A673 (cell line): ENCODE results near the gene MTERF1. TPM values are rescaled to one million over a fixed set of nuclear protein-coding genes. Genes with fewer than 3 reads are reported as not detected.

Experiments
- BruUV-seq: library from RNA; stranded (reverse); fragments of 400-500 nt; replicated peaks from 2 replicates; lab custom pipeline; 2021; lab: Mats Ljungman, UMichigan
- CTCF ChIA-PET: fragments of 300-600 bp; sonication (Branson Sonifier 250); formaldehyde crosslinking; loops from one replicate; lab custom pipeline; 2022; ENCODE audit warnings: antibody characterized with exemption; lab: Charles Lee
- POLR2A ChIA-PET: fragments of 300-600 bp; sonication (Branson Sonifier 250); formaldehyde crosslinking; loops from one replicate; lab custom pipeline; 2022; ENCODE audit warnings: antibody characterized with exemption; ENCODE audit not compliant: low non-redundant PET; lab: Charles Lee
- DNase-seq: peaks from one replicate; pipeline ENCODE4 v3.0.0-alpha.2; 2015; ENCODE audit warnings: low spot score
- H3K27ac ChIP-seq: fragments of 200-600 bp; sonication (generic); 2 replicates; pipeline ENCODE4 v1.5.1; 2016; ENCODE audit warnings: mixed run types, low read depth, mild to moderate bottlenecking, mixed read lengths, antibody characterized with exemption, low read length; ENCODE audit not compliant: poor library complexity, severe bottlenecking
- H3K27me3 ChIP-seq: fragments of 200-600 bp; sonication (generic); replicated peaks from 2 replicates; pipeline ENCODE4 v1.6.1; 2017; ENCODE audit warnings: mixed run types, low read depth, mild to moderate bottlenecking, mixed read lengths, antibody characterized with exemption, low read length; ENCODE audit not compliant: insufficient read depth, poor library complexity
- H3K36me3 ChIP-seq: fragments of 200-600 bp; sonication (generic); 2 replicates; pipeline ENCODE4 v1.6.1; 2016; ENCODE audit warnings: mixed run types, mild to moderate bottlenecking, mixed read lengths, antibody characterized with exemption, low read length; ENCODE audit not compliant: insufficient read depth, poor library complexity, severe bottlenecking
- H3K4me1 ChIP-seq: fragments of 200-600 bp; sonication (generic); 2 replicates; pipeline ENCODE4 v1.6.1; 2017; ENCODE audit warnings: mixed run types, mild to moderate bottlenecking, mixed read lengths, antibody characterized with exemption, low read length; ENCODE audit not compliant: insufficient read depth, poor library complexity, severe bottlenecking
- H3K4me3 ChIP-seq: fragments of 200-600 bp; sonication (generic); 2 replicates; pipeline ENCODE4 v1.5.1; 2016; ENCODE audit warnings: low read depth, mixed run types, mild to moderate bottlenecking, mixed read lengths, low read length; ENCODE audit not compliant: poor library complexity, severe bottlenecking
- H3K9me3 ChIP-seq: fragments of 200-600 bp; sonication (generic); 2 replicates; pipeline ENCODE4 v1.6.1; 2016; ENCODE audit warnings: mixed run types, low read depth, mild to moderate bottlenecking, mixed read lengths, antibody characterized with exemption, low read length; ENCODE audit not compliant: poor library complexity, severe bottlenecking
- EZH2 ChIP-seq: fragments of 200-600 bp; sonication (generic); IDR thresholded peaks from 2 replicates; pipeline ENCODE4 v1.6.1; 2017; ENCODE audit warnings: borderline replicate concordance, low read depth, mild to moderate bottlenecking, mixed read lengths, antibody characterized with exemption, low read length; ENCODE audit not compliant: poor library complexity, severe bottlenecking
- intact Hi-C: fragments of 100-400 bp; cut with micrococcal nuclease; formaldehyde crosslinking; loops from one replicate; pipeline ENCODE4 v1.10.0; 2022; ENCODE audit not compliant: unreplicated experiment
- total RNA-seq: library from RNA; stranded (reverse); gene quantifications from 2 replicates; pipeline ENCODE4 v1.2.3, GENCODE V29; 2021
- TF ChIP-seq, protein P1 (sequence below): fragments of 300-800, 200-600 bp; sonication (generic); conservative IDR thresholded peaks from 2 replicates; pipeline ENCODE4 v1.5.1; 2017; ENCODE audit warnings: low read depth, mild to moderate bottlenecking, antibody characterized with exemption, low read length, moderate library complexity, mixed read lengths

The MTERF1 gene
- total RNA-seq, 1 experiment from 2014 or later, result 31.9 TPM

DNA sequence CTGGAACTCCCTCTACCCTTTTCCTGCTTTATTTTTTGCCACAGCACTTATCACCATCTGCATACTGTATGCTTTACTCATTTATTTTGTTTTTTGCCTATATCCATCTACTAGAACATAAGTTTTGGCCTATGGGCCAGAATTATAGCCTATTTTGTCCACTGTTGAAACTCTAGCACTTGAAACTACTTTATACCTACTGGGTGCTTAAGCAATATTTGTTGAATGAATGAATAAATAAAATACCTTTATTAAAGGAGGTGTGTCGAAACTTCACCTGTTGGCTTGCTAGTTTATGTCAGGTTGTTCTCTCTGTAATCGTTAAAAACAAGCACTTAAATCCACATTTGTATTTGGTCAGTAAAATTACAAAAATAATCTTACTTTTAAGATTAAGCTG lies 53.3 kb downstream of the MTERF1 start:
- ChIA-PET CTCF (interaction anchor here (0.6 kb wide), 1 partner anchor 43 kb away, joined by 6 read pairs; no protein-coding TSS in a partner anchor), POLR2A (no interaction called here)

DNA sequence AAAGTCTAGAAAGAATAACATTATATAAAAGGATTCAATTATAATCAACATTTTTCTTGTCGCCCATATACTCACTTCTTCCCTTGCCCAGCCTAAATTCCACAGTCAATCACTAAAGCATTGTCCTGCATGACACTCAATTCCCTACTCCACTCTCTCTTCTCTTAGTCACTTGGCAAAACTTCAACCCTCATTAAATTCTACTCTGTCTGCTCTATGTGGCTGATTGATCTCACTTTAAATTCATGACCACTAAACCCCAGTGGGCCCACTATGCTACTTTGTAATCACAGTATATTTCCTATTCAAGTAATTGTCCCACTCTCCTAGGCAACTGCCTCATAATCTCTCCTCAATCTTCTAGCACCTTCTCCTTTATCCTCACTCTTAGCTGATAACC lies 54.1 kb downstream of the MTERF1 start:
- H3K36me3 ChIP-seq, result no peaks in the 10 kb centered on the region
- ChIA-PET CTCF (no interaction called here), POLR2A (interaction anchor here (0.6 kb wide), 1 partner anchor 1615 kb away, joined by 3 read pairs; the partner anchor contains the start of gene STEAP2)
- peaks cover 6% of the 10 kb centered on the region for H3K9me3 ChIP-seq
- peak; percentile 96 for DNase-seq
- no TSS peak for BruUV-seq
- H3K4me3 ChIP-seq, result peak overlapping the region; percentile 7
- H3K27ac ChIP-seq, result peak overlapping the region; percentile 84
- TF ChIP-seq EZH2, result no peak
- TF ChIP-seq, protein P1, sequence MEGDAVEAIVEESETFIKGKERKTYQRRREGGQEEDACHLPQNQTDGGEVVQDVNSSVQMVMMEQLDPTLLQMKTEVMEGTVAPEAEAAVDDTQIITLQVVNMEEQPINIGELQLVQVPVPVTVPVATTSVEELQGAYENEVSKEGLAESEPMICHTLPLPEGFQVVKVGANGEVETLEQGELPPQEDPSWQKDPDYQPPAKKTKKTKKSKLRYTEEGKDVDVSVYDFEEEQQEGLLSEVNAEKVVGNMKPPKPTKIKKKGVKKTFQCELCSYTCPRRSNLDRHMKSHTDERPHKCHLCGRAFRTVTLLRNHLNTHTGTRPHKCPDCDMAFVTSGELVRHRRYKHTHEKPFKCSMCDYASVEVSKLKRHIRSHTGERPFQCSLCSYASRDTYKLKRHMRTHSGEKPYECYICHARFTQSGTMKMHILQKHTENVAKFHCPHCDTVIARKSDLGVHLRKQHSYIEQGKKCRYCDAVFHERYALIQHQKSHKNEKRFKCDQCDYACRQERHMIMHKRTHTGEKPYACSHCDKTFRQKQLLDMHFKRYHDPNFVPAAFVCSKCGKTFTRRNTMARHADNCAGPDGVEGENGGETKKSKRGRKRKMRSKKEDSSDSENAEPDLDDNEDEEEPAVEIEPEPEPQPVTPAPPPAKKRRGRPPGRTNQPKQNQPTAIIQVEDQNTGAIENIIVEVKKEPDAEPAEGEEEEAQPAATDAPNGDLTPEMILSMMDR, result no peak
- H3K4me1 ChIP-seq, result peaks cover 62% of the 10 kb centered on the region
- no peaks in the 10 kb centered on the region for H3K27me3 ChIP-seq
- intact Hi-C loops, result loop anchor here (1.0 to 2.0 kb wide), 2 partner anchors 40 to 50 kb away; no protein-coding TSS in a partner anchor

More for the DNA sequence above, 53.3 kb downstream of the MTERF1 start:
- Histone ChIP-seq H3K27ac (peak overlapping the region; percentile 84), H3K27me3 (no peaks in the 10 kb centered on the region), H3K4me1 (peaks cover 63% of the 10 kb centered on the region), H3K36me3 (no peaks in the 10 kb centered on the region), H3K9me3 (peaks cover 6% of the 10 kb centered on the region), H3K4me3 (no peak overlapping the region)
- no TSS peak for BruUV-seq
- no peak for TF ChIP-seq EZH2
- TF ChIP-seq, protein P1, result no peak
- intact Hi-C loops, result loop anchor here (2.0 kb wide), 1 partner anchor 50 kb away; no protein-coding TSS in a partner anchor
- DNase-seq, result no peak

DNA sequence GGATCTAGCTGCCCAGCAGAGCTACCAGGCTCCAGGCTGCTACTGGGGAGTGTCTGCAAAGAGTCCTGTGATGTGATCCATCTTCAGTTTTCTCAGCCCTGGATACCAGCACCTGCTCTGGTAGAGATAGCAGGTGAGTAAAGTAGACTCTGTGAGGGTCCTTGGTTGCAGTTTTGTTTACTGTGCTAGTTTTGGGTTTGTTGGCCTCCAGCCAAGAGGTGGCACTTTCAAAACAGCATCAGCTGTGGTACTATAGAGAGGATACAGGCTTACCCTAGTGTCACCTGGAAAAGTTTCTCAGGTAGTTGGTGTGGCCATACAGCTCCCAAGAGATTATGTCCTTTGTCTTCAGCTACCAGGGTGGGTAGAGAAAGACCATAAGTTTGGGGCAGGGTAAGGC lies 56.3 kb downstream of the MTERF1 start:
- H3K36me3 ChIP-seq, result no peaks in the 10 kb centered on the region
- TF ChIP-seq, protein P1, result no peak
- no peak for TF ChIP-seq EZH2
- H3K9me3 ChIP-seq, result peaks cover 6% of the 10 kb centered on the region
- H3K27me3 ChIP-seq, result no peaks in the 10 kb centered on the region
- no peak overlapping the region for H3K4me3 ChIP-seq
- no TSS peak for BruUV-seq
- ChIA-PET CTCF (no interaction called here), POLR2A (no interaction called here)
- intact Hi-C loops, result no loop called here
- DNase-seq, result no peak
- peaks cover 47% of the 10 kb centered on the region for H3K4me1 ChIP-seq
- peak overlapping the region; percentile 12 for H3K27ac ChIP-seq

Other genes with a start within 250 kb of the MTERF1 start
- 62.1 and 62.6 TPM in 2 replicates for gene AKAP9, start 60.2 kb upstream of the MTERF1 start, total RNA-seq